ENCODE results near the gene NCAPD2. TPM values are rescaled to one million over a fixed set of nuclear protein-coding genes. Genes with fewer than 3 reads are reported as not detected.
A peak's percentile ranks its signal among the peaks of the same experiment; 100 is the strongest.

NCAPD2 gene
- total RNA-seq, 1 experiment from 2014 or later = 204 TPM

DNA sequence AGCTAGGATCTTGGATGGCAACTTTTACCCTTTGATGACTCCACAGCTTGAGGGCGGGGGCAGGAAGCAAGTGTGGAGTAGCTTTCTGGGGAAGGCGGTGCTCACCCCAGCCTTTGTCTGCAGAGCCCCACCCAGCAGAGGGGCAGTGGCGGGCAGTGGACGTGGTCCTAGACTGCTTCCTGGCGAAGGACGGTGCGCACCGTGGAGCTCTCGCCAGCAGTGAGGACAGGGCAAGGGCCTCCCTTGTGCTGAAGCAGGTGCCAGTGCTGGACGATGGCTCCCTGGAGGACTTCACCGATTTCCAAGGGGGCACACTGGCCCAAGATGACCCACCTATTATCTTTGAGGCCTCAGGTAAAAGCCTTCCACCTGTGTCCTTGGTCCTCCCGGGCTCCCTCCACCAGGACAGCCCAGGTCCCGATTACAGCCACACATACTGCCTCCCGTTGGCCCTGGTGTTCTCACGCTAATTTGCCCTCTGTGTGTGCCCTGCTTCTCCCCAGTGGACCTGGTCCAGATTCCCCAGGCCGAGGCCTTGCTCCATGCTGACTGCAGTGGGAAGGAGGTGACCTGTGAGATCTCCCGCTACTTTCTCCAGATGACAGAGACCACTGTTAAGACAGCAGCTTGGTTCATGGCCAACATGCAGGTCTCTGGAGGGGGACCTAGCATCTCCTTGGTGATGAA lies 40.8 kb upstream of the NCAPD2 start:
- TF ChIP-seq, protein P1, sequence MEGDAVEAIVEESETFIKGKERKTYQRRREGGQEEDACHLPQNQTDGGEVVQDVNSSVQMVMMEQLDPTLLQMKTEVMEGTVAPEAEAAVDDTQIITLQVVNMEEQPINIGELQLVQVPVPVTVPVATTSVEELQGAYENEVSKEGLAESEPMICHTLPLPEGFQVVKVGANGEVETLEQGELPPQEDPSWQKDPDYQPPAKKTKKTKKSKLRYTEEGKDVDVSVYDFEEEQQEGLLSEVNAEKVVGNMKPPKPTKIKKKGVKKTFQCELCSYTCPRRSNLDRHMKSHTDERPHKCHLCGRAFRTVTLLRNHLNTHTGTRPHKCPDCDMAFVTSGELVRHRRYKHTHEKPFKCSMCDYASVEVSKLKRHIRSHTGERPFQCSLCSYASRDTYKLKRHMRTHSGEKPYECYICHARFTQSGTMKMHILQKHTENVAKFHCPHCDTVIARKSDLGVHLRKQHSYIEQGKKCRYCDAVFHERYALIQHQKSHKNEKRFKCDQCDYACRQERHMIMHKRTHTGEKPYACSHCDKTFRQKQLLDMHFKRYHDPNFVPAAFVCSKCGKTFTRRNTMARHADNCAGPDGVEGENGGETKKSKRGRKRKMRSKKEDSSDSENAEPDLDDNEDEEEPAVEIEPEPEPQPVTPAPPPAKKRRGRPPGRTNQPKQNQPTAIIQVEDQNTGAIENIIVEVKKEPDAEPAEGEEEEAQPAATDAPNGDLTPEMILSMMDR (IDR thresholded peaks at IDR 0.05; ENCODE audit: insufficient read depth in 1 of 2, low read depth in 1 of 2, low read length in 1 of 2, severe bottlenecking in 1 of 2, unreplicated experiment in 1 of 2) = no peak
- Mint-ChIP-seq H3K27ac (ENCODE audit: unreplicated experiment) (peak overlapping the region; percentile 93), H3K4me1 (ENCODE audit: low read depth, unreplicated experiment) (peaks cover 4% of the 10 kb centered on the region), H3K36me3 (ENCODE audit: insufficient read depth, unreplicated experiment) (peaks cover 17% of the 10 kb centered on the region), H3K4me3 (ENCODE audit: unreplicated experiment) (peak overlapping the region; percentile 79), H3K27me3 (ENCODE audit: insufficient read depth, unreplicated experiment) (no peaks in the 10 kb centered on the region), H3K9me3 (ENCODE audit: unreplicated experiment) (no peaks in the 10 kb centered on the region)
- POLR2A ChIA-PET = interaction anchor here (0.6 kb wide), 1 partner anchor 118 kb away, joined by 3 read pairs; no protein-coding TSS in a partner anchor
- peak overlapping the region; percentile 82 for H3K4me3 ChIP-seq (ENCODE audit: low read depth, low read length)
- H3K36me3 ChIP-seq (ENCODE audit: control insufficient read depth, insufficient read depth, low read length) = no peaks in the 10 kb centered on the region
- H3K9me3 ChIP-seq = no peaks in the 10 kb centered on the region
- DNase-seq = peak in 1 of 2 experiments; percentile 33
- intact Hi-C loops (cut with micrococcal nuclease; ENCODE audit: unreplicated experiment) = loop anchor here (1.0 kb wide), 1 partner anchor 17 kb away; the partner anchor contains the start of gene VAMP1
- peaks cover 9% of the 10 kb centered on the region; the same call in 1 of the 2 replicates for H3K4me1 ChIP-seq
- H3K27me3 ChIP-seq (replicated peaks; ENCODE audit: control insufficient read depth, insufficient read depth, low read length) = no peaks in the 10 kb centered on the region
- BruUV-seq (replicated peaks) = no TSS peak
- CTCF ChIA-PET = interaction anchor here (0.8 to 3.4 kb wide), 2 partner anchors 12 to 85 kb away, joined by 5 to 17 read pairs; no protein-coding TSS in a partner anchor

DNA sequence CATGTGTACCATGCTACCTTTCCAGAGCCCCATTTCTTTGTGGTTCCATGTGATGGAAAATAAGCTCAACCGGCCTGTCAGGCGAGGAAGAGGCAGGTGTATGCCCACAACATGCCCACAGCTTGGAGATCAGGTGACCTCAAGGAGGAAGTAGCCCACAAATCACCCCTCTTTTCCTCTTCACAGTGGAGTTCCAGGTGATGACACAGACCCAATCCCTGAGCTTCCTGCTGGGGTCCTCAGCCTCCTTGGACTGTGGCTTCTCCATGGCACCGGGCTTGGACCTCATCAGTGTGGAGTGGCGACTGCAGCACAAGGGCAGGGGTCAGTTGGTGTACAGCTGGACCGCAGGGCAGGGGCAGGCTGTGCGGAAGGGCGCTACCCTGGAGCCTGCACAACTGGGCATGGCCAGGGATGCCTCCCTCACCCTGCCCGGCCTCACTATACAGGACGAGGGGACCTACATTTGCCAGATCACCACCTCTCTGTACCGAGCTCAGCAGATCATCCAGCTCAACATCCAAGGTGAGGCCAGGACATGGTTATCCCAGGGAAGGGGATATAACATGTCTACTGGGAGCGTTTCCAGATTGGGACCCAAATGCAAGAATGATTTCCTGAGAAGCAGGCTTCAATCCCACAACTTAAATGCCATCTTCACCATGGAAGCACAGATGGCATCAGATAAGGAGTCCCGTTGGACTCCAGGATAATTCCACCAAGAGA lies 36.5 kb upstream of the NCAPD2 start:
- Histone ChIP-seq H3K4me3 (ENCODE audit: low read depth, low read length) (no peak overlapping the region), H3K4me1 (peaks cover 7% of the 10 kb centered on the region; the same call in 1 of the 2 replicates), H3K27me3 (replicated peaks; ENCODE audit: control insufficient read depth, insufficient read depth, low read length) (no peaks in the 10 kb centered on the region), H3K36me3 (ENCODE audit: control insufficient read depth, insufficient read depth, low read length) (peaks cover 2% of the 10 kb centered on the region; the same call in 1 of the 2 replicates), H3K9me3 (no peaks in the 10 kb centered on the region)
- ChIA-PET POLR2A (interaction anchor here (0.8 to 1.0 kb wide), 2 partner anchors 13 to 77 kb away, joined by 3 to 5 read pairs; partner anchors contain the start of gene VAMP1), CTCF (interaction anchor here (0.6 to 1.4 kb wide), 3 partner anchors 8 to 236 kb away, joined by 3 to 4 read pairs (median 3); partner anchors contain the start of gene MRPL51)
- Mint-ChIP-seq H3K4me1 (ENCODE audit: low read depth, unreplicated experiment) (no peaks in the 10 kb centered on the region), H3K9me3 (ENCODE audit: unreplicated experiment) (no peaks in the 10 kb centered on the region), H3K4me3 (ENCODE audit: unreplicated experiment) (no peak overlapping the region), H3K27me3 (ENCODE audit: insufficient read depth, unreplicated experiment) (no peaks in the 10 kb centered on the region), H3K36me3 (ENCODE audit: insufficient read depth, unreplicated experiment) (peaks cover 22% of the 10 kb centered on the region), H3K27ac (ENCODE audit: unreplicated experiment) (no peak overlapping the region)
- TF ChIP-seq, protein P1 (IDR thresholded peaks at IDR 0.05; ENCODE audit: insufficient read depth in 1 of 2, low read depth in 1 of 2, low read length in 1 of 2, severe bottlenecking in 1 of 2, unreplicated experiment in 1 of 2) = no peak
- DNase-seq = peak in 1 of 2 experiments; percentile 26
- BruUV-seq (replicated peaks) = no TSS peak
- intact Hi-C loops (cut with micrococcal nuclease; ENCODE audit: unreplicated experiment) = no loop called here

DNA sequence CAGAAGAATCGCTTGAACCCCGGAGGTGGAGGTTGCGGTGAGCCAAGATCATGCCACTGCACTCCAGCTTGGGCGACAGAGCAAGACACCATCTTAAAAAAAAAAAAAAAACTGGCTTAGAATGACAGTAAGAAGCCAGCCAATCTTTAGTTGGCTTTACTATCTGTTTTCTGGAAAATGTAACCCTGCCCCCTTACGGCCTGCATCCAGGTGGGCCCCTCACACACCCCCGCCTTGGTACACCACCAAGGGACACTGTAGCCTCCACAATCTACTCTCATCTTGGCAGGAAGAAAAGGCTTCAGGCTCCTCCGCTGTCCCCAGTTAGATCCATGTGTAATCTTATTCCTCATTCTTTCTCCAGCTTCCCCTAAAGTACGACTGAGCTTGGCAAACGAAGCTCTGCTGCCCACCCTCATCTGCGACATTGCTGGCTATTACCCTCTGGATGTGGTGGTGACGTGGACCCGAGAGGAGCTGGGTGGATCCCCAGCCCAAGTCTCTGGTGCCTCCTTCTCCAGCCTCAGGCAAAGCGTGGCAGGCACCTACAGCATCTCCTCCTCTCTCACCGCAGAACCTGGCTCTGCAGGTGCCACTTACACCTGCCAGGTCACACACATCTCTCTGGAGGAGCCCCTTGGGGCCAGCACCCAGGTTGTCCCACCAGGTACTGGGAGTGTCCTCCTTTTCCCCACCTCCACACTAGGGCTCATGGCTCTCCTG lies 35.5 kb upstream of the NCAPD2 start:
- H3K27ac Mint-ChIP-seq (ENCODE audit: unreplicated experiment) = no peak overlapping the region

More for the DNA sequence above, 35.5 kb upstream of the NCAPD2 start:
- Mint-ChIP-seq H3K27me3 (ENCODE audit: insufficient read depth, unreplicated experiment) (no peaks in the 10 kb centered on the region), H3K9me3 (ENCODE audit: unreplicated experiment) (no peaks in the 10 kb centered on the region), H3K36me3 (ENCODE audit: insufficient read depth, unreplicated experiment) (peaks cover 17% of the 10 kb centered on the region), H3K4me3 (ENCODE audit: unreplicated experiment) (no peak overlapping the region), H3K4me1 (ENCODE audit: low read depth, unreplicated experiment) (no peaks in the 10 kb centered on the region)
- no peaks in the 10 kb centered on the region for H3K27me3 ChIP-seq (replicated peaks; ENCODE audit: control insufficient read depth, insufficient read depth, low read length)
- ChIA-PET POLR2A (interaction anchor here (0.7 kb wide), 1 partner anchor 13 kb away, joined by 4 read pairs; no protein-coding TSS in a partner anchor), CTCF (no interaction called here)
- H3K36me3 ChIP-seq (ENCODE audit: control insufficient read depth, insufficient read depth, low read length) = peaks cover 2% of the 10 kb centered on the region; the same call in 1 of the 2 replicates
- no TSS peak for BruUV-seq (replicated peaks)
- H3K4me1 ChIP-seq = no peaks in the 10 kb centered on the region
- H3K4me3 ChIP-seq (ENCODE audit: low read depth, low read length) = no peak overlapping the region
- peak in 1 of 2 experiments; percentile 37 for DNase-seq
- TF ChIP-seq, protein P1 (IDR thresholded peaks at IDR 0.05; ENCODE audit: insufficient read depth in 1 of 2, low read depth in 1 of 2, low read length in 1 of 2, severe bottlenecking in 1 of 2, unreplicated experiment in 1 of 2) = no peak
- intact Hi-C loops (cut with micrococcal nuclease; ENCODE audit: unreplicated experiment) = no loop called here
- H3K9me3 ChIP-seq = no peaks in the 10 kb centered on the region
